Measurements from ENCODE around the gene MBD6.

MBD6 gene

GRCh38 chr12:57476162-57476992, 46.2 kb upstream of the MBD6 start:
- peak; percentile 68 for TF ChIP-seq CTCF (IDR thresholded peaks at IDR 0.05; ENCODE audit: extremely low read depth, missing control alignments)
- DNase-seq (ENCODE audit: low spot score) = peak; percentile 82

- TF ChIP-seq CTCF (IDR thresholded peaks at IDR 0.05; ENCODE audit: extremely low read depth, missing control alignments) = no peak
- no peak for DNase-seq (ENCODE audit: low spot score)
Observed at GRCh38 chr12:57476993-57477709, 45.5 kb upstream of the MBD6 start.

DNA sequence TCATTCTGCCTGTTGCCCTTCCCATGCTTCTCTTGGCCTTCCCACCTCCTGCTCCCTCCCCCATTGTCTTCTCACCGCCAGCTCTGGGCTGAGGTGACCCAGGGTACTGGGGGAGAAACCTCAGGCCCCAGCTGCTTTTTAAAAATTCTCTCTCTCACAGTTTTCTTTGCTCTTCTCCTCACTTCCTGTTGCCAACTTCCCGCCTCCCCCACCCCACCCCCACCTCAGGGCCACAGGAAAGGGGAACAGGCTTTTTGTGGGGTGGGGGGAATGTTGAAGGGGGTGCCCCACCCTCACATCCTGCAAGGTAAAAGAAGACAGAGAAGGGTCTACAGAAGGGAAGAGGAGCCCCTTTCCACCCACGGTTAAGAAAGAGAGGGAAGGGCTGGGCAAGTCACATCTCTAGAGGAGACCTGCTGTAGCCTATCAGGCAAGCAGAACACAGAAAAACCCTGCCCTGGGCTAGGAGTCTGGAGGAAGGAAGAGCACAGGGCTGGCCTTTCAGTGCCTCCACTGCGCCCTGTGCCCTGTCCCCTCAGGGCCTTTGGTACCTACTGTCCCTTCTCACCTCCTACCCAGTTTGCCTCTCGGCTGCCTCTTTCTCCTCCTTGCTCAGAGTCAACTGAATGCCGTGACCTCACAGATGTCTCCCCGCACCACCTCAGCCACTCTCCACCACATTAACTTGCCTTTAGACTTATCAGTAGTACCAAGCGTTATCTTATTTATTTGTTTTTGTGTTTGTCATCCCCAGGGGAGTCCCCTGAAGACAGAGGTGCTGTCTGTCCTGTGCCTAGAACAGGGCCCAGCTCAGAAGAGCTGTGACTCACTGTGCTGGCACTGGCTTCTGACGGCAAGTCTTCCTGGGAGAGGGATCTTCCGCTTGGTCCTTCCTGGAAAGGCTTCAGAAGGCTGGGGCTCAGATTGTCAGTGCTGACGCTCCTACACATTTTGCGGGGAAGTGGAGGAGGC, 44.6 kb upstream of the MBD6 start:
- DNase-seq (ENCODE audit: low spot score) = peak; percentile 71
- TF ChIP-seq CTCF (IDR thresholded peaks at IDR 0.05; ENCODE audit: extremely low read depth, missing control alignments) = no peak

- no peak for TF ChIP-seq CTCF (IDR thresholded peaks at IDR 0.05; ENCODE audit: extremely low read depth, missing control alignments)
- DNase-seq (ENCODE audit: low spot score) = no peak
Observed at GRCh38 chr12:57479043-57479375, 43.6 kb upstream of the MBD6 start.

- DNase-seq (ENCODE audit: low spot score) = peak; percentile 78
- TF ChIP-seq CTCF (IDR thresholded peaks at IDR 0.05; ENCODE audit: extremely low read depth, missing control alignments) = no peak
Observed at GRCh38 chr12:57479376-57480115, 43.1 kb upstream of the MBD6 start, which contains the start of gene ARHGAP9. TSS of gene ARHGAP9 (minus strand) at chr12:57479866. CDS start at chr12:57479406, 460 bp downstream.

GRCh38 chr12:57481671-57482070, 41.0 kb upstream of the MBD6 start:
- no peak for DNase-seq (ENCODE audit: low spot score)
- TF ChIP-seq CTCF (IDR thresholded peaks at IDR 0.05; ENCODE audit: extremely low read depth, missing control alignments) = no peak

All from GM20000 (cell line).